Esophagus squamous epithelium (tissue), 4 donors: Measurements from ENCODE around the gene SYT13.

Experiments used
- POLR2A ChIP-seq, 4 donors: fragments of 450-650 bp; IDR thresholded peaks; one replicate each; pipeline ENCODE4 v1.6.1; 2017; ENCODE audit warnings: antibody characterized with exemption in 4 of 4, mild to moderate bottlenecking in 4 of 4, moderate library complexity in 3 of 4
- TF ChIP-seq, protein P1 (sequence below), 6 experiments: fragments of 450-650 bp in 4 of 6; fragments of 200-600 bp in 2 of 6; sonication (generic) in 2 of 6; IDR thresholded peaks; one replicate each; pipeline ENCODE4 v1.5.1; 2016 to 2019; ENCODE audit warnings: antibody characterized with exemption in 6 of 6, mild to moderate bottlenecking in 4 of 6, moderate library complexity in 4 of 6

DNA sequence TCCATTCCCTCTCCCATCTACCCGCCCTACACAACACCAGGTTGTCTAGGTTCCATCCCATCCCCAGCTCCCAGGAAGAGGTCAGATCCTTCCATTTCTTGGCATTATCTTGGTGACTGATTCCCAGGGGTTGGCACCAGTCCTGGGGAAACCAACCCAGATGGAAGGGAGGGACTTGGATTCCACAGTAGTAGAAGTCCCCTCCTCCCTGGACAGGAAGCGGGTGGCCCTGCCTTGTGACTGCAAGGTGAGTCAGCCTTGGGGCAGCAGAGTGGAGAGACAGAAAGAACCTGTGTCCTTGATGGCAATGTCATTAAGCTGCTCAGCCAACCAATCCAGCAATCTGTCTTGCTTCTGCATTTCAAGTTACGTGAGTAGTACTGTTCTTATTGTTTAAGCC lies 26.5 kb downstream of the SYT13 start:
- no peak for TF ChIP-seq POLR2A (IDR thresholded peaks at IDR 0.05)
- TF ChIP-seq, protein P1, sequence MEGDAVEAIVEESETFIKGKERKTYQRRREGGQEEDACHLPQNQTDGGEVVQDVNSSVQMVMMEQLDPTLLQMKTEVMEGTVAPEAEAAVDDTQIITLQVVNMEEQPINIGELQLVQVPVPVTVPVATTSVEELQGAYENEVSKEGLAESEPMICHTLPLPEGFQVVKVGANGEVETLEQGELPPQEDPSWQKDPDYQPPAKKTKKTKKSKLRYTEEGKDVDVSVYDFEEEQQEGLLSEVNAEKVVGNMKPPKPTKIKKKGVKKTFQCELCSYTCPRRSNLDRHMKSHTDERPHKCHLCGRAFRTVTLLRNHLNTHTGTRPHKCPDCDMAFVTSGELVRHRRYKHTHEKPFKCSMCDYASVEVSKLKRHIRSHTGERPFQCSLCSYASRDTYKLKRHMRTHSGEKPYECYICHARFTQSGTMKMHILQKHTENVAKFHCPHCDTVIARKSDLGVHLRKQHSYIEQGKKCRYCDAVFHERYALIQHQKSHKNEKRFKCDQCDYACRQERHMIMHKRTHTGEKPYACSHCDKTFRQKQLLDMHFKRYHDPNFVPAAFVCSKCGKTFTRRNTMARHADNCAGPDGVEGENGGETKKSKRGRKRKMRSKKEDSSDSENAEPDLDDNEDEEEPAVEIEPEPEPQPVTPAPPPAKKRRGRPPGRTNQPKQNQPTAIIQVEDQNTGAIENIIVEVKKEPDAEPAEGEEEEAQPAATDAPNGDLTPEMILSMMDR (IDR thresholded peaks at IDR 0.05), result no peak
